GM18520 (cell line): ENCODE data around the gene SCN8A.

Experiments used
- ATAC-seq: cut with Tn5 transposase; IDR thresholded peaks from one replicate; pipeline ENCODE4 v1.9.1; 2021; ENCODE audit not compliant: unreplicated experiment

SCN8A gene

DNA sequence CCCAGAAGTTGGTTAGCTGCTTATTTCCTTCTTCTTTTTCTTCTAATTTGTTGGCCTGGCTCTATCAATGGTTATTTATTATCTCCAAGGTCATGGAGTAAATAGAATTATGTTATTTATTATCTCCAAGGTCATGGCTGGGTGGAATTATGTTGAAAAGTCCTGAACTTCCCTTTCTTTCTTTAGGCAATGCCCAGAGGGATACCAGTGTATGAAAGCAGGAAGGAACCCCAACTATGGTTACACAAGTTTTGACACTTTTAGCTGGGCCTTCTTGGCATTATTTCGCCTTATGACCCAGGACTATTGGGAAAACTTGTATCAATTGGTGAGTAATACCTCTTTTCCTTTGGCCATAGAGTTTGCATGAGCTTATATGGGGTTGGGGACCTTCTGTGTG, 111.6 kb downstream of the SCN8A start:
- no peak for ATAC-seq

- ATAC-seq, result no peak
Measured at GRCh38 chr12:51705450-51705849, 114.4 kb downstream of the SCN8A start.

- no peak for ATAC-seq
Measured at GRCh38 chr12:51706206-51706605, 115.2 kb downstream of the SCN8A start.

DNA sequence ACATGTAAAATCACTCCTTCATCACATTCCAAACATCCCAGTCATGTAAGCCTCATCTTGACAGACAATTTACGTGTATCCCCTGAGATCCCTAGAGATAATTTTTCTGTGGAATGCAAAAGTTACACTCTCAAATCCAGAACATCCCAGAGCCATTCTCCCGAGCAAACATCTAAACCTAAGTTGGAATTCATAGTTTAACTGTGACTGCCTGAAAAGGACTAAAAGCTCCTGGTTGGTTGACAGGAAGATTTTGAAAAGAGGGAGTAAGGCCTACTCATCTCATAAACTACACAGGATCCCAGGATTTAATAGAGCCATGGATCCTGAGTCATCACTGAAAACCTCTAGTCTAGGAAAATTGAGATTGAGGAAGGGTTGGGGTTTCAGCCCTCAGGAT, 123.6 kb downstream of the SCN8A start:
- no peak for ATAC-seq

GRCh38 chr12:51717326-51717925, 126.4 kb downstream of the SCN8A start:
- no peak for ATAC-seq

DNA sequence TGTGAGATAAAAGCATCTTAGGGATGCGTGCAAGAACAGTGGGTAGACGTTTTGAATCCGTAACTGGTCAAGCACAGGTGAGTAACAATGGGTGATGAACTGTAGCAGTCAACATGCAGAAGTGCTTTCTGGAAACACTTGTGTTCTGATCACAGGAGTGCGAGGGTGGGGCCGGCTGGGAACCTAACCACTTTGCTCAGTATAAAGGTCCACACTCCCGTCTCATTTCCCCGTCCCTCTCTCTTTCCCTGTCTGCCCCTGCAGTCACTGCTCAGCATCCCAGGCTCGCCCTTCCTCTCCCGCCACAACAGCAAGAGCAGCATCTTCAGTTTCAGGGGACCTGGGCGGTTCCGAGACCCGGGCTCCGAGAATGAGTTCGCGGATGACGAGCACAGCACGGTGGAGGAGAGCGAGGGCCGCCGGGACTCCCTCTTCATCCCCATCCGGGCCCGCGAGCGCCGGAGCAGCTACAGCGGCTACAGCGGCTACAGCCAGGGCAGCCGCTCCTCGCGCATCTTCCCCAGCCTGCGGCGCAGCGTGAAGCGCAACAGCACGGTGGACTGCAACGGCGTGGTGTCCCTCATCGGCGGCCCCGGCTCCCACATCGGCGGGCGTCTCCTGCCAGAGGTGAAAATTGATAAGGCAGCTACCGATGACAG, 130.4 kb downstream of the SCN8A start:
- no peak for ATAC-seq

- no peak for ATAC-seq
Measured at GRCh38 chr12:51722431-51722830, 131.4 kb downstream of the SCN8A start.

DNA sequence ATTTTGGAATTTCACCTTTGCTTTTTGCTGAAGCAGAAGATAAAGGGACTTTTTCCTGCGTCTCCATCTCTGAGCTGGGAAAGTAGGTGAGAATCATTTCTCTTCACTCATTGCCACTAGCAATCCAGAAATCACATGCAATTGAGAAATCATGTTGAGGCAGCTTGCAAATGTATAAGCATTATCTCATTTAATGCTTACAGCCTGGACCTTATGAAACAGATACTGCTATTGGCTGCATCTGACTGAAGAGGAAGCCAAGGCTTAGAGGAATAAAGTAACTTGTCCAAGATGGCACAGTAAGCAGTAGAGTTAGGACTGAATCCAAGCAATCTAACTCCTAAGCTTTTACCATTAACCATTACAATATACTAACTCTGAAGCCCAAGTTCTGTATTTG, 135.1 kb downstream of the SCN8A start:
- ATAC-seq, result no peak

- no peak for ATAC-seq
Measured at GRCh38 chr12:51726931-51727330, 135.9 kb downstream of the SCN8A start.

DNA sequence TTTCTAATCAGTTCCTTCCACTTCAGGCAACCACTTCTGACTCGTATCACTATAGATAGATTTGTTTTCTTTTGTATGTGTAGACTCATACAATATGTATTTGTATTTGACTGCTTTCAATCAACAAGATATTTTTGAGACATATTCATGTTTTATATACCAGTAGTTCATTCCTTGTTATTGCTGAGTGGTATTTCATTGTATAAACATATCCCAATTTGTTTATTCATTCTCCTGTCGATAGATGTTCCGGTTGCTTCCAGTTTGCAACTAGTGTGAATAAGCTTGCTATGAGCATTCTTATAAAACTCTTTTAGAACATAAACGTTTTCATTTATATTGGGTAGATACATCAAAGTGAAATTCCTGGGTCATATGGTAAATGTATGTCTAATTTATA, 138.3 kb downstream of the SCN8A start:
- ATAC-seq, result no peak

DNA sequence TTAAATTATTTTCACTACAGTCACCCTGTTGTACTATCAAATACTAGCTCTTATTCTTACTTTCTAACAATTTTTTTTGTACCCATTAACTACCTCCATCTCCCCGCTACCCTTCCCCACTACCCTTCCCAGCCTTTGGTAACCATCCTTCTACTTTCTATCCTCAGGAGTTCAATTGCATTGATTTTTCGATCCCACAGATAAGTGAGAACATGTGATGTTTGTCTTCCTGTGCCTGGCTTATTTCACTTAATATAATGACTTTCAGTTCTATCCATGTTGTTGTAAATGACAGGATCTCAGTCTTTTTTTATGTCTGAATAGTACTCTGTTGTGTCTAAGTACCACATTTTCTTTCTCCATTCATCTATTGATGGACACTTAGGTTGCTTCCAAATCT, 139.7 kb downstream of the SCN8A start:
- no peak for ATAC-seq

GRCh38 chr12:51740536-51740935, 149.5 kb downstream of the SCN8A start:
- ATAC-seq, result no peak

DNA sequence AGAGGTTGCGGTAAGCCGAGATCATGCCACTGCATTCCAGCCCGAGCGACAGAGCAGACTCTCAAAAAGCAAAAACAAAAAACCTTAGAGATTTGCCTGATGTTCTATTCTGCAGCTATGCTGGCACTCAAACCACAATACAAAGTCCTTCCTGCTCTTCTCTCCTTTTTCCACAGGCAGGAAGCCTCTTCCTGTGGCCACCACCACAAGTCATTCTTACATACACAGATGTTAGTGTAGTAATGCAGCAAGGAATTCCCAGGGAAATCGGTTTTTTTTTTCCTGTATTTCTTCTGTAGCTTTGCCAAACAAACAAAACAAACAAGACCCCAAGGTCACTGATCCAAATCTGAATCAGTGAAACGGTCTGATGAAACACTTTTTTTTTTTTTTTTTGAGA, 153.2 kb downstream of the SCN8A start:
- ATAC-seq, result no peak

GRCh38 chr12:51744957-51745356, 153.9 kb downstream of the SCN8A start:
- ATAC-seq, result no peak

DNA sequence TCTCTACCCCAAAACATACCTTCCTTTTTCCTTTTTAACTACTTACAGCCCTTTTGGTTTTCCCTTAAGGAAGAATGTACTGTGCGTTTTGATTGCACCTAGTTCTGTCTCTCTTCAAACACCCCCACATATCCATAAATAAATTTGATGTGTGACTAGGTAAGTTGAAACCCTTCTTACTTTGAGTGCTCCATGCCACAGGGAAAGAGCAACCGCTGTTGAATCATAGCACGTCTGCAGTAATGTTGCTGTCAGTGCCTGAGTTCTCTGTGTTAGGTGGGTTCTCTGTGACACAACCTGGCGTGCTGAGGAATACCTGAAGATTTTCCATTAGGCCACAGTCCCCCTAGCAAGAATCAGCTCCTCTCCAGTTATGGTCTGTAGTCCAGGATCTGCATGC, 155.4 kb downstream of the SCN8A start:
- no peak for ATAC-seq

DNA sequence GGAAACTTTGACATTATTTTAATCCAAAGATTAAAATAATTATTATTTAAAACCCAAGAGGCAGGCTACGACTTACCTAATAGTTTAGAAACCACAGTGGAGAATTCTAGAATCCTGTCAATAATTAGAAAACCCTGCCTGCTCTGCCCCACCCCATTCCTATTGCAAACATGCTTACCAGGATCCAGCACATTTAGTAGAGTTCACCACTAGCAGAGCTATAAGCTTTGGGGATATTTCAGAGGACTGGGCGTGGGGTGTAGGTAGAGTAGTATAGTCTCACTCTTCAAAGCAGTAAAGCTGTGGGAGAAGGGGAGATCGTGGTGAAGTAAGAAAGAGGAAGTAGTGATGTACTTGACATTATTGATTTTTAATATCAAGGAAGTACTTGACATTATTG, 157.2 kb downstream of the SCN8A start:
- ATAC-seq, result no peak

GRCh38 chr12:51749206-51749985, 158.4 kb downstream of the SCN8A start:
- no peak for ATAC-seq

DNA sequence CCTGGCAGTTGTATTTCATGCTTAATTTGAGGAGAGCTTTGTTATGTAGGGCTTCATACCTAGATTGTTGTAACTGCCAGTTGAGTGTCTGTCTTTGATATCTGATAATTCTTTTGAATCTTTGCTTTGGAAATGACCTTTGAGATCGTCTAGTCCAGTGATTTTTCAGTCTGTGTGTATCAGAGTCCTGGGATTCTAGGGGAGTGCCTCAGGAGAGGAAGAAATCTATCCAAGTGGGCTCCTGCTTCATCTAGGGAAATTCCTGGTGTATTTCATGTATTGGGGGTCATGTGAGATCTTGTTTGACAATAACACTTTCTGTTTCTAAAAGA, 158.9 kb downstream of the SCN8A start:
- ATAC-seq, result no peak

DNA sequence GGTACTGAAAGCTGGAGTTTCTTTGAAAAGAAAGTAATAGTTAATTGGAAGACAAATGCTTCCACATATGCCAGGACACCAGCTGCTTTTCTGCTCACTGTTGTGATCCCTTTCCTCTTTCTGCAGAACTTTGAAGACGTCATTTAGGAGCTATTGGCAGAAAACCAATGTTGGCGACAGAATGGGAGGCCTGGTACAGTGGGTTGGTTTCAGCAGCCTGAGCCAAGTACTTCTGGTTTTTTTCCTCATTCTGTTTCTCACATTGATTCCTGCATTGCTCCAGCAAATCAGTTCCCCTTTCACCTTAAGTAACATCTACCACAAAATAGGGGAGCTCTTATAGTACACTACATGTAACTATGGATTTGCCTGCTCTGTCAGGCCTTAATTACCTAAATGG, 160.6 kb downstream of the SCN8A start:
- ATAC-seq, result no peak

GRCh38 chr12:51752234-51752889, 161.3 kb downstream of the SCN8A start:
- ATAC-seq, result no peak

DNA sequence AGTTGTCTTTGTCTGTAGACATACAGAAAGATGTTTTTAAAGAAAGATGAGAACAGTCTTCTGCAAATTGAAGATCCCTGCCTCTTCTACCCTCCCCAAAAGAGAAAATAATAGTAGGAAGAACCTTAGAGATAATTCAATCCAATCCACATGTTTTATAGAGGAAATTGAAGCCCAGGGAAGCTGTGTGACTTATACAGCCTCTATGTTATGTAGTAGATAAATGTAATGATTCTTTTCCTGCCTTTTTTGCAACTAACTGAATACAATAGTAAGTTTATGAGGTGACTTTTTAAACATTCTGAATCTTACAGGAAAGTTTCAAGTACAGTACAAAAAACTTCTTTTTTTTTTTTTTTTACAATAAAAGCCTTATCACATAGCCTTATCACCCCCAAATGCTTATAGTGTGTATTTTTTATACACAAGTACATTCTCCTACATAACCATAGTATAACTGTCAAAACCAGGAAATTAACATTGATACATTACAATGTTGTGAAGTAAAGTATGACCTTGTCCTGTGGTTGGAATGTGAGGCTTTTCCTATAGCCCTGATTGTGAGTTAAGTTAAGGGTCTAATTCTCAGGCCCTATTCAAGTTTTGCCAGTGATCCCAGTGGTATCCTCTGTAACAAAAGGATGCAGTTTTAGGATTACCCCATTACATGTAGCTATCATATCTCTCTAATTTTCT, 163.1 kb downstream of the SCN8A start:
- ATAC-seq, result no peak
